ENCODE data around the gene KRT85.

KRT85 gene

GRCh38 chr12:52387859-52388258, 20.6 kb upstream of the KRT85 start:
- Histone ChIP-seq H3K4me1 (ENCODE audit: control extremely low read depth in 1 of 4, control insufficient read depth in 4 of 4, insufficient read depth in 4 of 4, low read length in 3 of 4) (no peaks in the 10 kb centered on the region), H3K9me3 (ENCODE audit: control extremely low read depth in 1 of 5, control insufficient read depth in 4 of 5, insufficient read depth in 2 of 5, low read depth in 1 of 5, low read length in 4 of 5) (no peaks in the 10 kb centered on the region), H3K27me3 (replicated peaks in 2 of 5; ENCODE audit: control insufficient read depth in 4 of 5, insufficient read depth in 5 of 5, low read length in 4 of 5) (peaks cover 0 to 13% (median 7%) of the 10 kb centered on the region in 5 experiments), H3K4me3 (ENCODE audit: control insufficient read depth in 1 of 7, extremely low read depth in 1 of 7, insufficient read depth in 4 of 7, low read depth in 2 of 7, low read length in 6 of 7) (no peak overlapping the region), H3K27ac (ENCODE audit: insufficient read depth in 1 of 2, low read depth in 1 of 2, low read length in 2 of 2, poor library complexity in 1 of 2, severe bottlenecking in 2 of 2) (no peak overlapping the region), H3K36me3 (ENCODE audit: control insufficient read depth in 4 of 4, insufficient read depth in 4 of 4, low read length in 3 of 4) (no peaks in the 10 kb centered on the region)
- no peak for DNase-seq
- ChIA-PET POLR2A (no interaction called here), CTCF (interaction anchor here (1.0 to 2.1 kb wide), 2 partner anchors 15 to 18 kb away, joined by 5 read pairs; no protein-coding TSS in a partner anchor)
- WGBS (ENCODE audit: insufficient coverage): 94% methylated on average over 2 of the region's 2 CpGs

GRCh38 chr12:52385226-52385702, 18.0 kb upstream of the KRT85 start, which contains the start of gene KRT84:
TSS of gene KRT84 (minus strand) at chr12:52385652. CDS start at chr12:52385585, 67 bp downstream.
- no peak within 1 kb of the TSS for H3K27ac ChIP-seq (ENCODE audit: insufficient read depth in 1 of 2, low read depth in 1 of 2, low read length in 2 of 2, poor library complexity in 1 of 2, severe bottlenecking in 2 of 2)
- ChIA-PET POLR2A (no interaction called here), CTCF (interaction anchor here (0.9 to 3.0 kb wide), 8 partner anchors 9 to 497 kb away, joined by 3 to 16 read pairs (median 3); no protein-coding TSS in a partner anchor)
- 89% methylated on average over 9 of the region's 11 CpGs for WGBS (ENCODE audit: insufficient coverage)
- DNase-seq: no peak
- no peaks in the 10 kb centered on the region for H3K4me1 ChIP-seq (ENCODE audit: control extremely low read depth in 1 of 4, control insufficient read depth in 4 of 4, insufficient read depth in 4 of 4, low read length in 3 of 4)
- no peaks in the 10 kb centered on the region for H3K9me3 ChIP-seq (ENCODE audit: control extremely low read depth in 1 of 5, control insufficient read depth in 4 of 5, insufficient read depth in 2 of 5, low read depth in 1 of 5, low read length in 4 of 5)
- H3K36me3 ChIP-seq (ENCODE audit: control insufficient read depth in 4 of 4, insufficient read depth in 4 of 4, low read length in 3 of 4): no peaks in the 10 kb centered on the region
- H3K4me3 ChIP-seq (ENCODE audit: control insufficient read depth in 1 of 7, extremely low read depth in 1 of 7, insufficient read depth in 4 of 7, low read depth in 2 of 7, low read length in 6 of 7): no peak within 1 kb of the TSS
- H3K27me3 ChIP-seq (replicated peaks in 2 of 5; ENCODE audit: control insufficient read depth in 4 of 5, insufficient read depth in 5 of 5, low read length in 4 of 5): peaks cover 0 to 13% (median 10%) of the 10 kb centered on the region in 5 experiments

GRCh38 chr12:52383331-52383730, 16.1 kb upstream of the KRT85 start:
- ChIA-PET CTCF (interaction anchor here (1.0 to 4.8 kb wide), 6 partner anchors 10 to 497 kb away, joined by 3 to 27 read pairs (median 7); no protein-coding TSS in a partner anchor), POLR2A (interaction anchor here (0.6 kb wide), 1 partner anchor 106 kb away, joined by 3 read pairs; no protein-coding TSS in a partner anchor)
- H3K4me3 ChIP-seq (ENCODE audit: control insufficient read depth in 1 of 7, extremely low read depth in 1 of 7, insufficient read depth in 4 of 7, low read depth in 2 of 7, low read length in 6 of 7): no peak overlapping the region
- no peaks in the 10 kb centered on the region for H3K9me3 ChIP-seq (ENCODE audit: control extremely low read depth in 1 of 5, control insufficient read depth in 4 of 5, insufficient read depth in 2 of 5, low read depth in 1 of 5, low read length in 4 of 5)
- WGBS (ENCODE audit: insufficient coverage): 97% methylated on average over 3 of the region's 3 CpGs
- peaks cover 0 to 20% (median 9%) of the 10 kb centered on the region in 5 experiments for H3K27me3 ChIP-seq (replicated peaks in 2 of 5; ENCODE audit: control insufficient read depth in 4 of 5, insufficient read depth in 5 of 5, low read length in 4 of 5)
- no peak overlapping the region for H3K27ac ChIP-seq (ENCODE audit: insufficient read depth in 1 of 2, low read depth in 1 of 2, low read length in 2 of 2, poor library complexity in 1 of 2, severe bottlenecking in 2 of 2)
- DNase-seq: no peak
- H3K4me1 ChIP-seq (ENCODE audit: control extremely low read depth in 1 of 4, control insufficient read depth in 4 of 4, insufficient read depth in 4 of 4, low read length in 3 of 4): no peaks in the 10 kb centered on the region
- no peaks in the 10 kb centered on the region for H3K36me3 ChIP-seq (ENCODE audit: control insufficient read depth in 4 of 4, insufficient read depth in 4 of 4, low read length in 3 of 4)

DNA sequence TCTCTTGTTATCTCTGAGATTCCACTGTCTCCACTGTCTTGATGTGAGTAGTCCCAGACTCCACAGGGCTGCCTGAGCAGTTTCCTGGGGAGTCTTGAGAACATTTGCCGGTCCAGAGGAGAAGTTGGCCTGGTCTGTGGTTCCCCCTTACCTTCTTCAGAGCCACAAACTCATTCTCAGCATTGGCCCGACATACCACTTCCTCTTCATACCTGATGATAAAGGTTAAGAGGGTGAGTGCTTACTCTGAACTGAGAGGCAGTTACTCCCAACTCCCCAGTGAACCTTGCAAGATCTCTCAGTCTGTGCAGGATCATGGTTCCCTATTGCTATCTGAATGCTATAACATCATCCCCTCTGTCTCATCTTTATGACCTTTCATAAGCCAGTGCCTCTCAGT, 15.6 kb upstream of the KRT85 start:
- CTCF ChIA-PET: interaction anchor here (1.0 to 4.8 kb wide), 5 partner anchors 10 to 497 kb away, joined by 3 to 27 read pairs (median 5); no protein-coding TSS in a partner anchor
- 40% methylated on average over 1 of the region's 2 CpGs for WGBS (ENCODE audit: insufficient coverage)
- no peaks in the 10 kb centered on the region for H3K36me3 ChIP-seq (ENCODE audit: control insufficient read depth in 4 of 4, insufficient read depth in 4 of 4, low read length in 3 of 4)
- H3K4me1 ChIP-seq (ENCODE audit: control extremely low read depth in 1 of 4, control insufficient read depth in 4 of 4, insufficient read depth in 4 of 4, low read length in 3 of 4): no peaks in the 10 kb centered on the region
- no peak overlapping the region for H3K27ac ChIP-seq (ENCODE audit: insufficient read depth in 1 of 2, low read depth in 1 of 2, low read length in 2 of 2, poor library complexity in 1 of 2, severe bottlenecking in 2 of 2)
- H3K4me3 ChIP-seq (ENCODE audit: control insufficient read depth in 1 of 7, extremely low read depth in 1 of 7, insufficient read depth in 4 of 7, low read depth in 2 of 7, low read length in 6 of 7): no peak overlapping the region
- POLR2A ChIA-PET: no interaction called here
- peaks cover 0 to 20% (median 4%) of the 10 kb centered on the region in 5 experiments for H3K27me3 ChIP-seq (replicated peaks in 2 of 5; ENCODE audit: control insufficient read depth in 4 of 5, insufficient read depth in 5 of 5, low read length in 4 of 5)
- peak in 2 of 3 donors; percentile 18 to 27 for DNase-seq
- H3K9me3 ChIP-seq (ENCODE audit: control extremely low read depth in 1 of 5, control insufficient read depth in 4 of 5, insufficient read depth in 2 of 5, low read depth in 1 of 5, low read length in 4 of 5): no peaks in the 10 kb centered on the region

DNA sequence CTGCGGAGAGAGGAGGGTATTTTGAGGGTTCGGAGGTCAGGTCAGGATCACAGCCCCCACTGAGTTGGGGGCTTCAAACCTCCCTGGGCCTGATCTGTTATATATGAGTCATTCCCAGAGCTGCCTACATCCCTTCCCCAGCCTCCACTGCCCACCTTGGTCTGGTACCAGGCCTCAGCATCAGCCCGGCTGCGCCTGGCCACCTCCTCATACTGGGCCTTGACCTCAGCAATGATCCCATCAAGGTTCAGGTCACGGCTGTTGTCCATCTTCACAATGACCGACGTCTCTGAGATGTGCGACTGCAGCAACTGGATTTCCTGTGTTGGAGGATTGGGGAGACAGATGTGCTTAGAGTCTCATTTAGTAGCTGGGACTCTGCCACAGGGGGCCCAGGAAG, 13.9 kb upstream of the KRT85 start:
- no peaks in the 10 kb centered on the region for H3K36me3 ChIP-seq (ENCODE audit: control insufficient read depth in 4 of 4, insufficient read depth in 4 of 4, low read length in 3 of 4)

GRCh38 chr12:52380271-52380694, 13.0 kb upstream of the KRT85 start:
- Histone ChIP-seq H3K27me3 (replicated peaks in 2 of 5; ENCODE audit: control insufficient read depth in 4 of 5, insufficient read depth in 5 of 5, low read length in 4 of 5) (peaks cover 0 to 20% (median 0%) of the 10 kb centered on the region in 5 experiments), H3K27ac (ENCODE audit: insufficient read depth in 1 of 2, low read depth in 1 of 2, low read length in 2 of 2, poor library complexity in 1 of 2, severe bottlenecking in 2 of 2) (no peak overlapping the region), H3K4me1 (ENCODE audit: control extremely low read depth in 1 of 4, control insufficient read depth in 4 of 4, insufficient read depth in 4 of 4, low read length in 3 of 4) (no peaks in the 10 kb centered on the region), H3K36me3 (ENCODE audit: control insufficient read depth in 4 of 4, insufficient read depth in 4 of 4, low read length in 3 of 4) (no peaks in the 10 kb centered on the region), H3K9me3 (ENCODE audit: control extremely low read depth in 1 of 5, control insufficient read depth in 4 of 5, insufficient read depth in 2 of 5, low read depth in 1 of 5, low read length in 4 of 5) (no peaks in the 10 kb centered on the region), H3K4me3 (ENCODE audit: control insufficient read depth in 1 of 7, extremely low read depth in 1 of 7, insufficient read depth in 4 of 7, low read depth in 2 of 7, low read length in 6 of 7) (no peak overlapping the region)
- DNase-seq: peak in 2 of 3 donors; percentile 30 to 37
- ChIA-PET CTCF (interaction anchor here (0.6 to 4.8 kb wide), 13 partner anchors 7 to 505 kb away, joined by 3 to 27 read pairs (median 5); no protein-coding TSS in a partner anchor), POLR2A (no interaction called here)
- 52% methylated on average over 15 of the region's 15 CpGs for WGBS (ENCODE audit: insufficient coverage)

More for the DNA sequence above, 13.9 kb upstream of the KRT85 start:
- ChIA-PET CTCF (interaction anchor here (1.0 to 4.8 kb wide), 11 partner anchors 8 to 499 kb away, joined by 3 to 27 read pairs (median 4); no protein-coding TSS in a partner anchor), POLR2A (no interaction called here)
- no peak for DNase-seq
- Histone ChIP-seq H3K4me3 (ENCODE audit: control insufficient read depth in 1 of 7, extremely low read depth in 1 of 7, insufficient read depth in 4 of 7, low read depth in 2 of 7, low read length in 6 of 7) (no peak overlapping the region), H3K27me3 (replicated peaks in 2 of 5; ENCODE audit: control insufficient read depth in 4 of 5, insufficient read depth in 5 of 5, low read length in 4 of 5) (peaks cover 0 to 20% (median 0%) of the 10 kb centered on the region in 5 experiments), H3K9me3 (ENCODE audit: control extremely low read depth in 1 of 5, control insufficient read depth in 4 of 5, insufficient read depth in 2 of 5, low read depth in 1 of 5, low read length in 4 of 5) (no peaks in the 10 kb centered on the region), H3K4me1 (ENCODE audit: control extremely low read depth in 1 of 4, control insufficient read depth in 4 of 4, insufficient read depth in 4 of 4, low read length in 3 of 4) (no peaks in the 10 kb centered on the region), H3K27ac (ENCODE audit: insufficient read depth in 1 of 2, low read depth in 1 of 2, low read length in 2 of 2, poor library complexity in 1 of 2, severe bottlenecking in 2 of 2) (no peak overlapping the region)
- WGBS (ENCODE audit: insufficient coverage): 98% methylated on average over 8 of the region's 8 CpGs

DNA sequence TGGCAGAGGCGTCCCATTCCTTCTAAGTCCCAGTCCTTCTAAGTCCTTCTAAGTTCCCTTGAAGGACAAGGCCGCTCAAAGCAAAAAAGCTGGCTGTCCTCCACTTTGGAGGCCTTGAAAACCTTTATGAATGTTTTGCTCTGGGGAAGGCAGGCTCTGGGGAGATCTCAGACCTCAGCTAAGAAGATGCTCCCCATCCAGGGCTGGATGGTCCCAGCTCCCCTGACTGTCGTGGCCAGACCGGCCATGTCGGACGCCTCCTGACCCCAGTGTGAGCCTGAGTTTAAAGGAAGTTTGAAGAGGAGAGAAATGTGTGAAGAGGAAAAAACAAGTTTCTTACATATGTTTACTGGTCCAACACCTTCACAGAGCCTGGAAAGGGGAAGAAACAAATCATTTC, 12.3 kb upstream of the KRT85 start:
- no peak for DNase-seq
- Histone ChIP-seq H3K27me3 (replicated peaks in 2 of 5; ENCODE audit: control insufficient read depth in 4 of 5, insufficient read depth in 5 of 5, low read length in 4 of 5) (peaks cover 0 to 18% (median 0%) of the 10 kb centered on the region in 5 experiments), H3K4me3 (ENCODE audit: control insufficient read depth in 1 of 7, extremely low read depth in 1 of 7, insufficient read depth in 4 of 7, low read depth in 2 of 7, low read length in 6 of 7) (no peak overlapping the region), H3K27ac (ENCODE audit: insufficient read depth in 1 of 2, low read depth in 1 of 2, low read length in 2 of 2, poor library complexity in 1 of 2, severe bottlenecking in 2 of 2) (no peak overlapping the region), H3K4me1 (ENCODE audit: control extremely low read depth in 1 of 4, control insufficient read depth in 4 of 4, insufficient read depth in 4 of 4, low read length in 3 of 4) (no peaks in the 10 kb centered on the region), H3K36me3 (ENCODE audit: control insufficient read depth in 4 of 4, insufficient read depth in 4 of 4, low read length in 3 of 4) (no peaks in the 10 kb centered on the region), H3K9me3 (ENCODE audit: control extremely low read depth in 1 of 5, control insufficient read depth in 4 of 5, insufficient read depth in 2 of 5, low read depth in 1 of 5, low read length in 4 of 5) (no peaks in the 10 kb centered on the region)
- ChIA-PET POLR2A (no interaction called here), CTCF (interaction anchor here (0.6 to 2.6 kb wide), 11 partner anchors 9 to 506 kb away, joined by 3 to 8 read pairs (median 5); no protein-coding TSS in a partner anchor)
- WGBS (ENCODE audit: insufficient coverage): 89% methylated on average over 5 of the region's 6 CpGs

Measured in common myeloid progenitor, CD34-positive (primary cell).